Transverse colon (tissue), 4 donors: ENCODE results near the gene SIK3. TPM values are rescaled to one million over a fixed set of nuclear protein-coding genes. Genes with fewer than 3 reads are reported as not detected.
"Not testable (repeated sequence)": the region's sequence is repeated elsewhere in the genome, so short reads cannot be mapped to it uniquely, and the experiment has no call there.

Experiments used
- DNase-seq: peaks from one replicate; pipeline ENCODE4 v3.0.0-alpha.2; 2019
- H3K27ac ChIP-seq, 4 donors: fragments of 200-600 bp; sonication (generic); 2 replicates each; pipeline ENCODE4 v1.5.1; 2016 to 2018; ENCODE audit warnings: inconsistent platforms in 4 of 4
- H3K27me3 ChIP-seq: fragments of 200-600 bp; sonication (generic); 2 replicates; pipeline ENCODE4 v1.5.1; 2017; ENCODE audit warnings: inconsistent platforms
- H3K36me3 ChIP-seq, 4 donors: fragments of 200-600 bp; sonication (generic); 2 replicates each; pipeline ENCODE4 v1.5.1; 2017 to 2019; ENCODE audit warnings: inconsistent platforms in 4 of 4
- H3K4me1 ChIP-seq, 4 donors: fragments of 200-600 bp; sonication (generic); 2 replicates each; pipeline ENCODE4 v1.5.1; 2017 to 2020; ENCODE audit warnings: inconsistent platforms in 4 of 4
- H3K4me3 ChIP-seq, 4 donors: fragments of 200-600 bp; sonication (generic); 1 replicate in 1 of 4; 2 replicates in 3 of 4; pipeline versions ENCODE4 v1.5.1 to v1.6.1; 2017 to 2019; ENCODE audit warnings: inconsistent platforms in 4 of 4
- H3K9me3 ChIP-seq, 2 donors: fragments of 200-600 bp; sonication (generic); 2 replicates each; pipeline ENCODE4 v1.5.1; 2017 to 2019; ENCODE audit warnings: inconsistent platforms in 2 of 2
- CTCF ChIP-seq, 5 experiments: fragments of 200-600 bp in 3 of 5; fragments of 450-650 bp in 2 of 5; sonication (generic) in 3 of 5; IDR thresholded peaks; 1 replicate in 2 of 5; 2 replicates in 3 of 5; pipeline ENCODE4 v1.5.1; 2016 to 2017; ENCODE audit warnings: antibody characterized with exemption in 5 of 5, inconsistent platforms in 3 of 5, mild to moderate bottlenecking in 2 of 5, moderate library complexity in 1 of 5
- EP300 ChIP-seq: sonication (generic); formaldehyde crosslinking; IDR thresholded peaks from one replicate; pipeline ENCODE4 v1.6.1; 2017; ENCODE audit warnings: antibody characterized with exemption, low read depth
- POLR2A ChIP-seq: fragments of 450-650 bp; IDR thresholded peaks from one replicate; pipeline ENCODE4 v1.6.1; 2016; ENCODE audit warnings: antibody characterized with exemption, mild to moderate bottlenecking, moderate library complexity
- POLR2AphosphoS5 ChIP-seq, 3 donors: sonication (generic); formaldehyde crosslinking; IDR thresholded peaks; one replicate each; pipeline ENCODE4 v1.6.1; 2016; ENCODE audit warnings: antibody characterized with exemption in 3 of 3
- WGBS, 2 donors: methylation state at CpG; one replicate each; pipeline ENCODE4 v1.1.5; 2018; ENCODE audit warnings: low coverage in 1 of 2; 5-methylcytosine and 5-hydroxymethylcytosine counted together
- in situ Hi-C, 4 donors: fragments of 200-750 bp; cut with MboI; loops; one replicate each; pipeline versions ENCODE4 v1.15.0 to v1.15.1; 2017; ENCODE audit warnings: low sequenced_read_pairs in 3 of 4, low pct_ligation_motif_present in 1 of 4, low pct_unique_long_range_greater_than_20kb in 1 of 4
- intact Hi-C: fragments of 100-400 bp; cut with DNase I; formaldehyde crosslinking; loops from one replicate; pipeline ENCODE4 v1.15.1; 2023; ENCODE audit warnings: low total_unique reads
- total RNA-seq, 4 donors: library from RNA; depleted of rRNA; stranded (reverse); fragments of >200 nt; gene quantifications; one replicate each; pipeline ENCODE4 v1.1.0, GENCODE V29; 2016

The SIK3 gene
- total RNA-seq, 4 donors from 2014 or later, result 35.6 to 68.6 (median 38.9) TPM

DNA sequence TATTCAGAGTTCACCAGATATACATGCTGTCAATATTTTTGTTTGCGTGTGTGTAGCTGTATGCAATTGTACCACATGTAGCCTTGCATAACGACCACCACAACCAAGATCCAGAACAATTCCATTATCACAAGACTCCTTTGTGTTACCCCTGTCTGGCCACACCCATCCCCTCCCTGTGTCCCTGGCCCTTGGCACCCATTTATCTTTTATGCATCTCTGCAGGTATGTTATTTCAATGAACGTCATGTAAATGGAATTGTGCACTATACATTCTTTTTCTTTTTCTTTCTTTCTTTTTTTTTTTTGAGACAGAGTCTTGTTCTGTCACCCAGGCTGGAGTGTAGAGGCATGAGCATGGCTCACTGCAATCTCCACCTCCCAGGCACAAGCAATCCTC, 36.2 kb upstream of the SIK3 start:
- Histone ChIP-seq H3K27me3 (no peaks in the 10 kb centered on the region), H3K9me3 (no peaks in the 10 kb centered on the region), H3K27ac (no peak overlapping the region), H3K4me1 (no peaks in the 10 kb centered on the region), H3K4me3 (no peak overlapping the region), H3K36me3 (no peaks in the 10 kb centered on the region)
- intact Hi-C loops, result loop anchor here (5.0 kb wide), 1 partner anchor 73 kb away; no protein-coding TSS in a partner anchor
- WGBS, 2 donors, result 50 to 58% methylated on average over 2 to 3 of the region's 3 CpGs
- TF ChIP-seq EP300 (no peak), POLR2A (no peak), CTCF (IDR thresholded peaks at IDR 0.05) (no peak), POLR2AphosphoS5 (IDR thresholded peaks at IDR 0.05) (no peak)
- in situ Hi-C loops, result no loop called here
- DNase-seq, result no peak

DNA sequence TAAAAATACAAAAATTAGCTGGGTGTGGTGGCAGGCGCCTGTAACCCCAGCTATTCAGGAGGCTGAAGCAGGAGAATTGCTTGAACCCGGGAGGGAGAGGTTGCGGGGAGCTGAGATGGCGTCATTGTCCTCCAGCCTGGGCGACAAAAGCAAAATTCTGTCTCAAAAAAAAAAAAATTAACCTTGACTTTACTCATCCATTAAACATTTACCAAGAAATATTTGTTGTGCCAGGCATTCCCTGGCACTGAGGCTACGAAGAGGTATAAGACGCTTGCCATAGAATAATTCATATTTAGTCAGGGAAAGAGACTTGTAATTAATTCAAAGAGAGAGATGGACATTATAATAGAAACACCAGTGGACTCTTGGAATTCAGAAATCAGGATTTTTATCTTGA, 32.7 kb upstream of the SIK3 start:
- WGBS, 2 donors, result 75 to 90% methylated on average over 7 of the region's 7 CpGs
- in situ Hi-C loops (no loop called here), intact Hi-C loops (loop anchor here (5.0 kb wide), 1 partner anchor 76 kb away; no protein-coding TSS in a partner anchor)
- Histone ChIP-seq H3K9me3 (no peaks in the 10 kb centered on the region), H3K4me3 (no peak overlapping the region), H3K4me1 (no peaks in the 10 kb centered on the region), H3K27me3 (no peaks in the 10 kb centered on the region), H3K27ac (no peak overlapping the region), H3K36me3 (no peaks in the 10 kb centered on the region)
- TF ChIP-seq POLR2AphosphoS5 (IDR thresholded peaks at IDR 0.05) (no peak), EP300 (no peak), POLR2A (no peak), CTCF (IDR thresholded peaks at IDR 0.05) (no peak)
- DNase-seq, result no peak

DNA sequence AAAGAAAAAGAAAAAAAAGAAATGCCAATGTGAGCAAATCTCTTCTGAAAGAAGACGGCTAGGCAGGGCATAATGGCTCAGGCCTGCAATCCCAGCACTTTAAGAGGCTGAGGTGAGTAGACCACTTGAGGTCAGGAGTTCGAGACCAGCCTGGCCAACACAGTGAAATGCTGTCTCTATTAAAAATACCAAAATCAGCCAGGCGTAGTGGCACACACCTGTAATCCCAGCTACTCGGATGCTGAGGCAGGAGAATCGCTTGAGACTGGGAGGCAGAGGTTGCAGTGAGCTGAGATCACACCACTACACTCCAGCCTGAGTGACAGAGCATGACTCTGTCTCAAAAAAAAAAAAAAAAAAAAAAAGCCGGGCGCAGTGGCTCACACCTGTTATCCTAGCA, 32.2 kb upstream of the SIK3 start:
- H3K9me3 ChIP-seq, H3K27ac ChIP-seq, H3K27me3 ChIP-seq, H3K4me3 ChIP-seq, H3K36me3 ChIP-seq, DNase-seq, H3K4me1 ChIP-seq, in situ Hi-C loops: not testable (repeated sequence)
- WGBS, 2 donors, result 91 to 100% methylated on average over 2 to 7 of the region's 7 CpGs
- intact Hi-C loops, result loop anchor here (5.0 kb wide), 1 partner anchor 77 kb away; no protein-coding TSS in a partner anchor

- in situ Hi-C loops (no loop called here), intact Hi-C loops (no loop called here)
- 73 to 89% methylated on average over 2 to 4 of the region's 4 CpGs for WGBS, 2 donors
- Histone ChIP-seq H3K27ac (no peak overlapping the region), H3K4me3 (no peak overlapping the region), H3K27me3 (no peaks in the 10 kb centered on the region), H3K36me3 (no peaks in the 10 kb centered on the region), H3K9me3 (no peaks in the 10 kb centered on the region), H3K4me1 (no peaks in the 10 kb centered on the region)
- DNase-seq, result no peak
- TF ChIP-seq CTCF (IDR thresholded peaks at IDR 0.05), result no peak
These were observed 30.1 kb upstream of the SIK3 start for GRCh38 chr11:117128289-117128688.

DNA sequence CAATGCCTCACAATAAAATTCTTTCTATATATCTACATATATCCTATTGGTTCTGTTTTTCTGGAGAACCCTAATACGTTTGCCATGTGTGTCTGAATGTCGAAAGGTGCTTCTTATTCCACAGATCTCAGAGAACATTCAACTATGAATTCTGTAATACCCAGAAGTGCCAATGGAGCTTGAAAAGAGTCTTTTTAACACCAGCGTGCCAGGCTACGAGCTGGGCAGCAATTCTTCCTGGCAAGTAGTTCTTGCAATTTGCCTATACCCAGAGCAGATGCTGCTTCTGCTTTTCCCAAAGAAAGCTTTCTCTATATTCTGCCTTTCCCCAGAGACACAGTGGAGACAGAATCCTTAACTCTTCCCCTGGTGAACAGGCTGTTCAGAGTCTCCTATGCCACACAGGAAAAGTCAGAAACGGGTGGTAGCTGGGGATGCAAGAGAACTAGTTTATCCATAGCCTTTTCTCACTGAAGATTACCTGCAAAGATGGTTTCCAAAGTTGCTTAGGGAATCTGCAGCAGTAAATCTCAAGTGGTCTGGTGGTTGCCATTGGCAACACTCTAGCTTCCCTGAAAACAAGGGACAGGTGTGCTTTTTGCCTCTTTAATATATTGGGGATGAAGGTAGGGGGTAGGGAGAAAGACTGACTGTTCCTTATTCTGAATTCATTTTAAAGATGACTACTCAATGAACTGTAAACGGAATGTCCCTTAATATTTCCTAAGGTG, 29.1 kb upstream of the SIK3 start:
- Histone ChIP-seq H3K4me1 (no peaks in the 10 kb centered on the region), H3K27ac (no peak overlapping the region), H3K4me3 (no peak overlapping the region), H3K27me3 (no peaks in the 10 kb centered on the region), H3K36me3 (no peaks in the 10 kb centered on the region), H3K9me3 (no peaks in the 10 kb centered on the region)
- TF ChIP-seq POLR2A (no peak), POLR2AphosphoS5 (IDR thresholded peaks at IDR 0.05) (no peak), EP300 (no peak), CTCF (IDR thresholded peaks at IDR 0.05) (no peak)
- intact Hi-C loops (no loop called here), in situ Hi-C loops (no loop called here)
- 81 to 94% methylated on average over 4 to 6 of the region's 6 CpGs for WGBS, 2 donors
- no peak for DNase-seq
